Measurements from ENCODE around the gene E2F4. TPM values are rescaled to one million over a fixed set of nuclear protein-coding genes. Genes with fewer than 3 reads are reported as not detected.
A peak's percentile ranks its signal among the peaks of the same experiment; 100 is the strongest.

Gene E2F4
- total RNA-seq (2014; rRNA removed; shearing (Covaris generic)) (135 and 168 TPM in 2 replicates), polyA plus RNA-seq (2016; fragmentation: Nextera tagmentation; extraction: Ambion mirVana) (67.0 and 67.2 TPM in 2 replicates)
- long read RNA-seq, transcript E2F4-201 (10 exons, 2,096 nt): major isoform, 43 of 53 reads
- long read RNA-seq, partial matches to known transcripts: 2 of 53 reads
- long read RNA-seq, other reads (novel, unspliced or antisense): 8 of 53 reads

GRCh38 chr16:67191995-67192681 is at the start of gene E2F4:
TSS of gene E2F4 (plus strand) at chr16:67192155. CDS start at chr16:67192228, 73 bp downstream.
- peak; percentile 97 for ATAC-seq

More at GRCh38 chr16:67191995-67192681, at the start of gene E2F4:
- no peaks in the 10 kb centered on the region for H3K9me2 ChIP-seq (ENCODE audit: insufficient read depth)
- peak within 1 kb of the TSS; percentile 93 for H3K4me3 Mint-ChIP-seq
- H3K36me3 Mint-ChIP-seq (ENCODE audit: low read depth): peaks cover 39% of the 10 kb centered on the region
- no peaks in the 10 kb centered on the region for H3K9me3 Mint-ChIP-seq
- peak within 1 kb of the TSS; percentile 53; the same call in 1 of the 2 replicates for H3K27ac Mint-ChIP-seq
- no peak within 1 kb of the TSS for H3K27ac ChIP-seq (ENCODE audit: low read depth)
- H3K4me3 ChIP-seq: peak within 1 kb of the TSS; percentile 97
- H4K20me1 ChIP-seq (replicated peaks; ENCODE audit: insufficient read depth): peaks cover 22% of the 10 kb centered on the region
- H3K4me2 ChIP-seq: peak within 1 kb of the TSS; percentile 98
- no peaks in the 10 kb centered on the region for H3K27me3 ChIP-seq (ENCODE audit: insufficient read depth)
- no peak for TF ChIP-seq ZNF114 (CRISPR knock-in tag; IDR thresholded peaks at IDR 0.05)
- no peak for TF ChIP-seq REST (IDR thresholded peaks at IDR 0.05; ENCODE audit: unreplicated experiment)
- peak; percentile 86 for TF ChIP-seq ETS1 (IDR thresholded peaks at IDR 0.05)
- TF ChIP-seq ZNF331 (CRISPR knock-in tag; IDR thresholded peaks at IDR 0.05; ENCODE audit: low read depth): no peak
- peak; percentile 100 for TF ChIP-seq JUNB (IDR thresholded peaks at IDR 0.05; ENCODE audit: unreplicated experiment)
- TF ChIP-seq POLR2AphosphoS5 (IDR thresholded peaks at IDR 0.05; ENCODE audit: low read depth): peak; percentile 73
- peaks cover 21% of the 10 kb centered on the region for H3K79me2 ChIP-seq (replicated peaks; ENCODE audit: insufficient read depth)
- H3K36me3 ChIP-seq (ENCODE audit: insufficient read depth): peaks cover 20% of the 10 kb centered on the region; the same call in 1 of the 2 replicates
- peaks cover 7% of the 10 kb centered on the region; the same call in 1 of the 2 replicates for H3K4me1 ChIP-seq (ENCODE audit: insufficient read depth)
- H3K4me1 Mint-ChIP-seq: peaks cover 22% of the 10 kb centered on the region
- H3F3A ChIP-seq (replicated peaks; ENCODE audit: low read depth): 0 out of 2 replicates have a peak, but pooled peaks cover 12% of the 10 kb centered on the region
- peak within 1 kb of the TSS; percentile 96 for H2AFZ ChIP-seq
- H3K27me3 Mint-ChIP-seq (ENCODE audit: insufficient read depth, low read depth, poor library complexity): peaks cover 9% of the 10 kb centered on the region
- peak; percentile 97 for DNase-seq (ENCODE audit: low spot score)
